WI38 (cell line): ENCODE measurements around the gene TEP1.

Experiments used
- H3K4me3 ChIP-seq: 2 replicates; pipeline ENCODE4 v1.5.1; 2011; ENCODE audit warnings: low read depth, mild to moderate bottlenecking, control low read depth, low read length
- TF ChIP-seq, protein P1 (sequence below): IDR thresholded peaks from 2 replicates; pipeline ENCODE4 v1.5.1; 2012; ENCODE audit warnings: low read depth, mild to moderate bottlenecking, control low read depth, low read length

TEP1 gene

DNA sequence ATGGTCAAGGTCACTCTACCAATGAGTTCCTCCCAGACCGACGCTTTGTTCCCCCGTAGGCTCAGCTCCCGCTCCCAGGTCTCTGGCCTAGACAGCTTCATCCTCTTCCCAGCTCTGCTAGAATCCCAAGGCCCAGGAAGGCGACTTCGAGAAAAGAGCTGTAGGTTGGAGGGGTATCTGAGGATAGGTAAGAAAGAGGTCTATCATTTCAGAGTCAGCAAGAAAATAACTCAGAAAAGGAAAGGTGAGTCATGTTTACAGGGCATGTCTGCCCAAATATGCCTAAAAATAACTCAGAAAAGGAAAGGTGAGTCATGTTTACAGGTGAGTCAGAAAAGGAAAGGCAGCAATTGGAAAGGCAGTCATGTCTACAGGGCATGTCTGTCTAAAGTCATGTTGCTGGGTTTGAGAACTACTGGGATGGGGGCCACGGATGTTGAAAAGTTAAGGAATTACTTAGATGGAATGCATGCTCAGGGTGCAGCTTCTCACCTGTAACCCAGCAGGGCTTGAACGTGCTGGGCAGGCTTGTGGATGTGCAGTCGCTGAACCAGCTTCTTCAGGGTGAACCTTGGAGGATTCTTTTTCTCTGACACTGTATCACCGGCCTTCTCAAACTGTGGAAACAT lies 12.2 kb downstream of the TEP1 start:
- no peak overlapping the region for H3K4me3 ChIP-seq
- TF ChIP-seq, protein P1, sequence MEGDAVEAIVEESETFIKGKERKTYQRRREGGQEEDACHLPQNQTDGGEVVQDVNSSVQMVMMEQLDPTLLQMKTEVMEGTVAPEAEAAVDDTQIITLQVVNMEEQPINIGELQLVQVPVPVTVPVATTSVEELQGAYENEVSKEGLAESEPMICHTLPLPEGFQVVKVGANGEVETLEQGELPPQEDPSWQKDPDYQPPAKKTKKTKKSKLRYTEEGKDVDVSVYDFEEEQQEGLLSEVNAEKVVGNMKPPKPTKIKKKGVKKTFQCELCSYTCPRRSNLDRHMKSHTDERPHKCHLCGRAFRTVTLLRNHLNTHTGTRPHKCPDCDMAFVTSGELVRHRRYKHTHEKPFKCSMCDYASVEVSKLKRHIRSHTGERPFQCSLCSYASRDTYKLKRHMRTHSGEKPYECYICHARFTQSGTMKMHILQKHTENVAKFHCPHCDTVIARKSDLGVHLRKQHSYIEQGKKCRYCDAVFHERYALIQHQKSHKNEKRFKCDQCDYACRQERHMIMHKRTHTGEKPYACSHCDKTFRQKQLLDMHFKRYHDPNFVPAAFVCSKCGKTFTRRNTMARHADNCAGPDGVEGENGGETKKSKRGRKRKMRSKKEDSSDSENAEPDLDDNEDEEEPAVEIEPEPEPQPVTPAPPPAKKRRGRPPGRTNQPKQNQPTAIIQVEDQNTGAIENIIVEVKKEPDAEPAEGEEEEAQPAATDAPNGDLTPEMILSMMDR = no peak

DNA sequence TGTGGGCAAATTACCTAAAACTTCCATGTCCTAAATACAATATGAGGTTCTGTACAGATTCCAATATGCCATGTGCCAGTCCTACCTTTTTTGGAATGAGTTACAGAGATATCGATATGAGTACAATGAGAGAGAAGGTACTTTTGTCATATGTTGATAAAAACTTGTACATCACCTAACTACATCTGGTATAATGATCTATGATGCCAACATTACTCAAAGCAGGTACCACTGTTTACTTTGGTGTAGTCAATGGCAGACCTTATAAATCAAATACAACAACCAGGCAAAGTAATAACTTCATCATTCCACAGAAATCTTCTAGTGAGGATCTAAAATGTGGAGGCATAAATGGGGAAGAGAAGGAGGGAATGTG lies 12.7 kb downstream of the TEP1 start:
- TF ChIP-seq, protein P1 = no peak
- no peak overlapping the region for H3K4me3 ChIP-seq

DNA sequence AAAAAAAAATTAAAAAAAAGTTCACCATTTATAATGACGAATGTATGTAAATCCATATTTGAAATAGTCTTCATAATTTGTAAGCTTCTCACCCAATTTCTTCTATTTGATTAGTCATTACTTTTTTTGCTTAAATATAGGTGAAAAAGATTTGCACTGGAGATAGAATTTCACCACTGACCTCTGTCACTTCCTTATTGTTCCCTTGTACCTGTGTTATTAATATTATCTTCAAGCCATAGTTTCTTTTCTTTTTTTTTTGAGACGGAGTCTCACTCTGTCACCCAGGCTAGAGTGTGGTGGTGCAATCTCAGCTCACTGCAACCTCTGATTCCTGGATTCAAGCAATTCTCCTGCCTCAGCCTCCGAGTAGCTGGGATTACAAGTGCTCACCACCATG lies 15.8 kb downstream of the TEP1 start:
- H3K4me3 ChIP-seq = no peak overlapping the region
- TF ChIP-seq, protein P1 = no peak

DNA sequence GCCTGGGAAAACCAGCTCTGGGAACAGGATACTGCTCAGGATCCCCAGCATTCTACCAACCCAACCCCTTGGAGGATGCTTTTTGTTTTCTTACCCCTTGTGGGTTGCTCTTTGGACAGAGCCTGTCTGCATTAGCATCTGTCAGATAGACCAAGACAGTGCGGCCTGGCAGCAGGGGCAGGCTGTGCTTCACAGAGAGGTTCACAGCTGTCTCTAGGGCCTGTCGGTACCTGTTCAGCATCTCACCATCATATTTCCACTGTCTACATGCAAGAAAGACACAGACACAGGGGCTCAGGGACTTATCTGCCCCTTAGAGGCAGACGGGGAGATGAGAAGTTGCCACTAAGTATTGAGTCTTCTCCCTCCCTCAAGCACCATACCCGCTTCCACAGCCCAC lies 21.8 kb downstream of the TEP1 start:
- no peak overlapping the region for H3K4me3 ChIP-seq
- TF ChIP-seq, protein P1 = no peak

DNA sequence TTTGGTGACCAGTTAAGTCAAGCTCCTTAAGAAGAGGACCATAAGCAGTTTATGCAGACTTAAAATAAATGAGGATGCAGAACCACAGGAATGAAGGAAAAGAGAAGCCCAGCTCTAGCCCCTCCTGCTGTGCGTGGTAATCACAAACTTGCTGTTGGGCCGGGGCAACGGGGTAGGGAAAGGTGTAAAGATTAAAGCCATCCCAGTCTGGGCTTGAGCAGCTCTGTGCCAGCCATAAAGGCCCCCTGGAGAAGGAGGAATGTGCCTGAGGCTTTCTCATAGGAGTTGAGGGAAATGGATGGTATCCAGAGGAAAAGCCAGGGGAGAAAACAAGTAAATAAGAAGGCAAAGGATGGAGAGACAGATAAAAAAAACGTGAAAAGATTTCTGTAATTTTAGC lies 25.1 kb downstream of the TEP1 start:
- TF ChIP-seq, protein P1 = no peak
- H3K4me3 ChIP-seq = no peak overlapping the region

DNA sequence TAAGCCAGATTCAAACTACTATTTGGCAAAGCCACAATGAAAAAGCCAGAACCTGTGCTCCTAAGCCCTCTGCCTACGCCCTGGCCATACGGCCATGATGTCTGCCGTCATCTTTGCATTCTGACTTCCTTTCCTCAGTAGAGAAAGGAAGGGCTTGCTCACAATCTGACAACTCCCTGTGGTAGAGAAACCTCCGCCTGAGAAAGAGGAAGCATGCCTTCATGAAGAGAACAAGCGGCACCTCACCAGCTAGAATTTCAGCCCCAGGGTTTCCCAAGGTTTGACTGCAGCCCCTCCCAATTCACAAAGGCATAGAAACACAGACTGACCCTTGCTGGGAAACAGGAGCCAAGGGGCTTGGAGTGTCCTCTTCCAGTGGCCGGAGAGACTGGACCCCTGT lies 25.7 kb downstream of the TEP1 start:
- no peak overlapping the region for H3K4me3 ChIP-seq
- TF ChIP-seq, protein P1 = no peak

DNA sequence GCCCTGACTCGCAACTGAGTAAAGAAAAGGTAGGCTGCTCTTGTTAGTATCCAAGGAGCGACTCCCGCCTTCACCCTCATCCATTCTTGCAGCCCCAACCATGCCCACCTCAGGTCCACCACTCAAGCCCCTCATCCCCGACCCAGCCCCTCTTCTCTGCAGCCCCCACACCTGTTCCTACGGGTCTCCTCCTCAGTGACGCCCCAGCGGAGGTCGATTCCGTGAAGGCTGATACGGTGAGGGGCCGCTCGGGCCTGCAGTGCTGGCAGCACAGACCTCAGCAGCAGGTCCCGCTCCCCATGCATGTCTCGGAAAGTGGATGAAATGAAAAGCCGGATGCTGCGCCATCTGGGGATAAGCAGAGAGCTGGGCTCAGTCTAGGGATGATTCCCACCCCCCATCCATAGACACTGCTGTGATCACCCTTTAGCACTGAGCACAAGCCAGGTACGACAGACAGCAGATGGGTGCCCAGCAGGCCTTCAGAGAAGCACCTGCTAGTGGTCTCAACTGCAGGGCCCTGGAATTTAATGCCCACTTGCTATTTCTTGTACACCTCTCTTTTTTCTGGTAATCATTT lies 26.9 kb downstream of the TEP1 start:
- no peak overlapping the region for H3K4me3 ChIP-seq
- TF ChIP-seq, protein P1 = no peak
